Left ventricle myocardium superior (tissue), 1 donor: ENCODE data around the gene ZFYVE9. TPM values are rescaled to one million over a fixed set of nuclear protein-coding genes. Genes with fewer than 3 reads are reported as not detected.
A peak's percentile ranks its signal among the peaks of the same experiment; 100 is the strongest.
"Not testable (repeated sequence)": the region's sequence is repeated elsewhere in the genome, so short reads cannot be mapped to it uniquely, and the experiment has no call there.

Source experiments
- ATAC-seq: fragments of 200-7000 bp; cut with Tn5 transposase; one replicate; pipeline ENCODE4 v1.9.1; 2020; ENCODE audit warnings: mild to moderate bottlenecking, moderate library complexity
- DNase-seq: peaks from one replicate; pipeline ENCODE4 v3.0.0-alpha.2; 2020
- intact Hi-C: fragments of 100-400 bp; cut with micrococcal nuclease; formaldehyde crosslinking; loops from one replicate; pipeline ENCODE4 v1.11.0; 2022
- total RNA-seq: library from RNA; stranded (reverse); fragmentation: NEBNext Ultra II Directional; extraction: Animal tissue kit (Norgen Biotek cat#: 25700); gene quantifications from one replicate; pipeline ENCODE4 v1.2.1, GENCODE V29; 2021
- donor health status: DM: no; HTN: yes; CAD: no; lungs with severe emphysema.

ZFYVE9 gene
- total RNA-seq, 1 donor from 2014 or later: 19.3 TPM

- intact Hi-C loops: no loop called here
- ATAC-seq (no peak), DNase-seq (no peak)
Measured at GRCh38 chr1:52140633-52141512, 1.0 kb upstream of the ZFYVE9 start.

- ATAC-seq (peak; percentile 76), DNase-seq (peak; percentile 66)
- intact Hi-C loops: no loop called here
Measured at GRCh38 chr1:52142220-52143183, 613 bp downstream of the ZFYVE9 start.

DNA sequence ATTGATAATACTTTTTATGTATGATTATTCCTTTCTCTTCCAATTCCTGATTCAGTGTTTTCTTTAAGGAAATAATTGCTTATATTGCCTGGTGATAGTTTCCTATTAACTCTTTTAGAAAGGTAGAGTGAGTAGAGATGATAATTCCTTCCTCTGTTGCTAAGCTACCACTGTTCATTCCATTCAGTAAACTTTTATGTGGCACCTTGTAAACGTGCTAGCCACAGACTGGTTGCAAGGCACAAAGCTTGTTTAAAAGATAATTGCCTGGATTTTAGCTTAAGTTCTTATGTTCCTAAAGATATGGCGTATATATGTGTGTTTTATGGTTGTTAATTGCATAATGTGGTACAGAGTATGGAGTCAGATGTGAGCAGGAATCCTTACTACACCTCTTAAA, 3.2 kb downstream of the ZFYVE9 start:
- DNase-seq: no peak
- no peak for ATAC-seq
- intact Hi-C loops: no loop called here

DNA sequence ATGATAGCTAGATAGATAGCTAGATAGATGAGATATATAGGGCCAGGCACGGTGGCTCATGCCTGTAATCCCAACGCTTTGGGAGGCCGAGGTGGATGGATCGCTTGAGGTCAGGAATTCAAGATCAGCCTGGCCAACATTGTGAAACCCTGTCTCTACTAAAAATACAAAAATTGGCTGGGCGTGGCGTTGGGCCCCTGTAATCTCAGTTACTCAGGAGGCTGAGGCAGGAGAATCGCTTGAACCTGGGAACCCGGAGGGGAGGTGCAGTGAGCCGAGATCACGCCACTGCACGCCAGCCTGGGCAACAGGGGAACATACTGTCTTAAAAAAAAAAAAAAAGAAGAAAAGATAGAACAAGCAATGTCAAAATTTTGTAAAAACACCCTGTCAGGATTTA, 8.6 kb downstream of the ZFYVE9 start:
- ATAC-seq: not testable (repeated sequence)

DNA sequence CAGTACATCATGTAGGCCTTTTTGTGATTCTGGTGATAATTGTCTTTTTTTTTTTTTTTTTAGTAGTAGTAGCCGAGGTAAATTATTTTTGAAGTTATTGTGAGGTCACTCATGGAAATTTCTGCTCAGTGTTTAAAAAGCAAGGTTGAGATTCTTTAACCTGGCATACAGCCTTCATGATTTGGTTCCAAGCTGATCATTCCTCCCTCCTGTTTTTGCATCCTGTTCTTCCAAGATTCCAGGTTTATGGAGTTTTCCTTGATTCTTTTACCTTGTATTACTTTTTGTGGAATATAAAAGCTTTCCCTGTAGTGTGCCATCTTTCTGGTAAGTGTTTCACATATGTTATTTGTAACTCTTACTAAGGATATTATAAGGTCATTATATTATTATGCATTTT, 9.1 kb downstream of the ZFYVE9 start:
- no peak for DNase-seq
- no peak for ATAC-seq
- intact Hi-C loops: no loop called here

More for the DNA sequence above, 8.6 kb downstream of the ZFYVE9 start:
- intact Hi-C loops, DNase-seq: not testable (repeated sequence)

- intact Hi-C loops: no loop called here
- DNase-seq (no peak), ATAC-seq (no peak)
Measured at GRCh38 chr1:52152572-52152971, 10.7 kb downstream of the ZFYVE9 start.

- DNase-seq: no peak
- intact Hi-C loops: no loop called here
- ATAC-seq: no peak
Measured at GRCh38 chr1:52153010-52153409, 11.1 kb downstream of the ZFYVE9 start.

DNA sequence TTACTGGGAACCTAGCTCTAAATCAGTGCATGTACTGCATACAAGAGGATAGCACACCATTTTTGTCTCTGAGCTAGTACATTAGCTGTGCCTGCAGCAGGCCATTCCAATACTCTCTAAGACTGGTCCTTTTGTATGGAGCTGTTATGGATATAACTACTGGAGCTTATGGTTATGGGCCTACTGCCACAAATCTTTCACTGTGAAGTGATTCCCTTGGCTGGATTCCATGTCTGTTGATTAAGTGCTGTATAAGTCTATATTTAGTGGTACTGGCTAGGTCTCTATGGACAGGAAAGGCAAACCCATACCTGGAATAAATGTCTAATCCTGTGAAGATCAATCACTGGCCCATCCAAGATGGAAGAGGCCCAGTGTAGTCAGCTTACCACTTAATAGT, 12.0 kb downstream of the ZFYVE9 start:
- intact Hi-C loops: no loop called here
- ATAC-seq (peak; percentile 89), DNase-seq (no peak)

DNA sequence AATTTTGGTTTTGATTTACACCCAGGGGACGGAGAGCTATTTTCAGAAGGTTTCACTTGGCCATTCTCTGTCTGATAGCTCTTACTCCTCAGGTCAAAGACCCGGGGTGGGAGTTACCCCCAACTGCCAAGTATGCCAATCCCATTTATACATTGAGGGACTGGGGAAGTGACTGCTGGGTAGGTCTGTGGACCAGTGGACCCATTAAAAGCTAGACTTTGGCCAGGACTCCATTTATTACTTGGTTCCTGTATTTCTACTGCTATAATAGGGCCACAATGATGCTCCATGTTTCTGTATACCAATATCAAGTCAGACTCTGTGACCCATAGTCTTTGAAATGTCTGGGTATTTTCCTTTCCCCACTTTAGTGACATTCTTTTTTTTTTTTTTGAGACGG, 14.6 kb downstream of the ZFYVE9 start:
- intact Hi-C loops: no loop called here
- DNase-seq (no peak), ATAC-seq (no peak)

- DNase-seq (no peak), ATAC-seq (no peak)
- intact Hi-C loops: no loop called here
Measured at GRCh38 chr1:52157582-52157981, 15.7 kb downstream of the ZFYVE9 start.

DNA sequence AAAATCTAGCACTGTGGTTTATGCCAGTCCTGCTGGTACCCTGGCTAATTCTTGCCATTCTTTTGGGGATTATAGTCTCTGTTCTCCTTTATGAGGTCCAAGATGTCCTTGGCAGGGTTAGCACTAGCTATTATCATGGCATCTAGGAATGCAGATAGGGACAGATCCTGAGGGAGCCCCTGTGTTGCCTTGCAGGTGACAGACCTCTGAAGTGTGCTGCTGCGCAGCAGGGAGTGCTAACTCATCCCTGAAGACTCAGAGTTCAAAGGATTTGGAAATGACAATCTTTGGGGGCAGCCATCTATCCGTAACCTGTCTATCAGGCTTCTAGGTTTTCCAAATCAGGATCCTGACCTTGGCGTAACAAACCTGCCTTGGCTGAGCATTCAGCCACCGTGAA, 16.3 kb downstream of the ZFYVE9 start:
- no peak for ATAC-seq
- no peak for DNase-seq
- intact Hi-C loops: no loop called here

- intact Hi-C loops: no loop called here
- DNase-seq: no peak
- peak; percentile 43 for ATAC-seq
Measured at GRCh38 chr1:52159033-52159789, 17.3 kb downstream of the ZFYVE9 start.

GRCh38 chr1:52162947-52163346, 21.1 kb downstream of the ZFYVE9 start:
- ATAC-seq (no peak), DNase-seq (no peak)
- intact Hi-C loops: no loop called here

GRCh38 chr1:52164604-52165003, 22.7 kb downstream of the ZFYVE9 start:
- DNase-seq (no peak), ATAC-seq (no peak)

DNA sequence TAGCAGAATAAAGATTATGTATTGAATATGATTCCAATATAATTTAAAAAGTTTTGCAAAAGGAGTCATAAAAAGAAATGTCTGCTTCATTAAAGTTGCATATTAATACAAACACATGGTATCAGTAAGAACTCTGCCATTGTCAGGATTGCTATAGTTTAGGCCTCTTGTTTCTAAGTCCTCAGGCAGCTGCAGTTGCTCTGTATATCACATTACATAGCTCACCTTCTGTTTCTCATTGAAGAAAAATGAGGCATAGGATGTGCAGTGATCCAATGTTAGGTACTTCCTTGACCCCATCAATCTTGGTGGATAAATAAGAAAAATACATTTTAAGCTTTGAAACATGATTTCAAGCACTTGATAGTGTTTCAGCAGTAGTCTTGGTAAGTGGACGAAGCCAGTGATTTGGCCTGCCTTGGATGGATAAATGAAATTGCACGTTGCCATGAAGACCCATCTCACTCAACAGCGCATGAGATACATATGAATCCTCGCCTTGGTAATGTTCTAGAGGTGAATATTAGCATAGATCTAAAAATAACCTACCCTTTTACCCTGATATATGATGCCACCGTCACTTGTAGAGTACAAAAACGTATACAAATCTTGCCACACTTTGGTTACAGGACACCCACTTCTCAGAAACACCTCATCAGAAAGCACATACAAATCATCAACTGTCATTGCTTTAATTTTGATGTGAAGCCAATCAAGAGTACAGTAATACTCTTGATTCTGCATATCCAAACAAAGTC, 25.3 kb downstream of the ZFYVE9 start:
- intact Hi-C loops: no loop called here
- no peak for ATAC-seq
- DNase-seq: no peak

More at GRCh38 chr1:52164604-52165003, 22.7 kb downstream of the ZFYVE9 start:
- intact Hi-C loops: no loop called here

DNA sequence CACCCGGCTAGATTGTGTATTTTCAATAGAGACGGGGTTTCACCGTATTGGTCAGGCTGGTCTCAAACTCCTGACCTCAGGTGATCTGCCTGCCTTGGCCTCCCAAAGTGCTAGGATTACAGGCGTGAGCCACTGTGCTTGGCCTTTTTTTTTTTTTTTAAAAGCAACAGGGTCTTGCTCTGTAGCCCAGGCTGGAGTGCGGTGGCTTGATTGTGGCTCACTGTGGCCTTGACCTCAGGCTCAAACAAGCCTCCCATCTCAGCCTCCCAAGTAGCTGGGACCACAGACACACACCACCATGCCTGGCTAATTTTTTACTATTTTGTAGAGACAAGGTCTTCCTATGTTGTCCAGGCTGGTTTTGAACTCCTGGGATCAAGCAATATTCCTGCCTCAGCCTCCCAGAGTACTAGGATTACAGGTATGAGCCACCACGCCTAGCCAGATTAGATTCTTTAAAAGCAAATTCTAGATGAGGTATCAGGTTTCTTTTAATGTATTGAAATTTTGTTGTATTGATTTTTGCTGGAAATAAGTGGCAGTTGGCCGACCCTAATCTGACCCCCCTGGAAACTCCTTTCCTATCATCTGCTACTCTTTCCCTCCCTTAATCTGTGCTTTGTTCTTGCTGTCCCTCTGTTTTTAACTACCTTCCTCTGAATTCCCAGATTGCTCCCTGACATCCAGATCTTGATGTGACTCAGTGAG, 26.6 kb downstream of the ZFYVE9 start:
- DNase-seq (no peak), ATAC-seq (no peak)
- intact Hi-C loops: no loop called here

- intact Hi-C loops, ATAC-seq, DNase-seq: not testable (repeated sequence)
Measured at GRCh38 chr1:52171149-52171548, 29.3 kb downstream of the ZFYVE9 start.

DNA sequence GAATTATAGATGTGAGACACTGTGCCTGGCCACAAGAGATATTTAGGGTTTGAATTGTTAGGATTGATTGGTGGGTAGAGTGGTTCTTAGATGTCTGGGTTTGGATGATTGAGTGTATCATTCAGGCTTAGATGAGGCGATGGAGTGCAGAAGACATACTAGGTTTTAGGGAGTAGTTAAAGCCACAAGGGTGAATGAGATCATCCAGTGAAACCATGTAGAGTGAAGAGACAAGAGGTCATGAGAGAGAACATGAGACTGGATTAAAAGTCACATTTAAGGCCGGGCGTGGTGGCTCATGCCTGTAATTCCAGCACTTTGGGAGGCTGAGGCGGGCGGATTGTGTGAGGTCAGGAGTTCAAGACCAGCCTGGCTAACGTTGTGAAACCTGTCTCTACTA, 37.2 kb downstream of the ZFYVE9 start:
- DNase-seq (no peak), ATAC-seq (no peak)
- intact Hi-C loops: no loop called here
